Activated naive CD4-positive, alpha-beta T cell treated with anti-CD3 and anti-CD28 coated beads, Interleukin-2, amount 10 ng/mL, durations not matched to agents 7 days and 5 days (primary cell): ENCODE measurements around the gene C1orf174.

Experiments
- CTCF ChIA-PET: fragments of 350-600 bp; sonication (Branson Sonifier 250); formaldehyde crosslinking; loops from one replicate; lab custom pipeline; 2021; ENCODE audit warnings: antibody characterized with exemption; lab: Charles Lee
- DNase-seq: peaks from one replicate; pipeline ENCODE4 v3.0.0-alpha.2; 2020
- H3K27ac Mint-ChIP-seq: one replicate; pipeline ENCODE4 v1.8.0; 2021; ENCODE audit warnings: mild to moderate bottlenecking, moderate library complexity, mixed read lengths
- H3K27me3 Mint-ChIP-seq: one replicate; pipeline ENCODE4 v1.8.0; 2021; ENCODE audit warnings: mild to moderate bottlenecking, mixed read lengths
- H3K36me3 Mint-ChIP-seq: one replicate; pipeline ENCODE4 v1.8.0; 2021; ENCODE audit warnings: mixed read lengths
- H3K4me1 Mint-ChIP-seq: one replicate; pipeline ENCODE4 v1.8.0; 2021; ENCODE audit warnings: mixed read lengths
- H3K4me3 Mint-ChIP-seq: one replicate; pipeline ENCODE4 v1.8.0; 2021; ENCODE audit warnings: mild to moderate bottlenecking, moderate library complexity, mixed read lengths
- H3K9me3 Mint-ChIP-seq: one replicate; pipeline ENCODE4 v1.8.0; 2021; ENCODE audit warnings: mixed read lengths

The C1orf174 gene

GRCh38 chr1:3900969-3901529, 977 bp upstream of the C1orf174 start:
- H3K9me3 Mint-ChIP-seq: peaks cover 12% of the 10 kb centered on the region
- H3K4me1 Mint-ChIP-seq: peaks cover 72% of the 10 kb centered on the region
- H3K4me3 Mint-ChIP-seq: peak overlapping the region; percentile 94
- peaks cover 24% of the 10 kb centered on the region for H3K36me3 Mint-ChIP-seq
- CTCF ChIA-PET: no interaction called here
- DNase-seq: peak; percentile 85
- H3K27me3 Mint-ChIP-seq: no peaks in the 10 kb centered on the region
- peak overlapping the region; percentile 99 for H3K27ac Mint-ChIP-seq

- H3K9me3 Mint-ChIP-seq: peaks cover 12% of the 10 kb centered on the region
- H3K4me3 Mint-ChIP-seq: peak overlapping the region; percentile 94
- CTCF ChIA-PET: interaction anchor here (0.7 to 1.9 kb wide), 4 partner anchors 9 to 132 kb away, joined by 3 to 5 read pairs (median 4); partner anchors contain the start of genes CEP104 and DFFB
- peaks cover 29% of the 10 kb centered on the region for H3K36me3 Mint-ChIP-seq
- DNase-seq: no peak
- peak overlapping the region; percentile 99 for H3K27ac Mint-ChIP-seq
- no peaks in the 10 kb centered on the region for H3K27me3 Mint-ChIP-seq
- peaks cover 64% of the 10 kb centered on the region for H3K4me1 Mint-ChIP-seq
These were observed 320 bp downstream of the C1orf174 start for GRCh38 chr1:3899754-3900149.

GRCh38 chr1:3898994-3899753, 898 bp downstream of the C1orf174 start:
- Mint-ChIP-seq H3K4me1 (peaks cover 60% of the 10 kb centered on the region), H3K27ac (peak overlapping the region; percentile 99), H3K4me3 (peak overlapping the region; percentile 94), H3K9me3 (peaks cover 12% of the 10 kb centered on the region), H3K27me3 (no peaks in the 10 kb centered on the region), H3K36me3 (peaks cover 29% of the 10 kb centered on the region)
- DNase-seq: no peak
- CTCF ChIA-PET: interaction anchor here (1.2 to 1.9 kb wide), 3 partner anchors 8 to 42 kb away, joined by 3 to 5 read pairs (median 5); partner anchors contain the start of genes CEP104 and DFFB

GRCh38 chr1:3898475-3898735, 1.7 kb downstream of the C1orf174 start:
- H3K27ac Mint-ChIP-seq: peak overlapping the region; percentile 99
- peaks cover 29% of the 10 kb centered on the region for H3K36me3 Mint-ChIP-seq
- no peaks in the 10 kb centered on the region for H3K27me3 Mint-ChIP-seq
- CTCF ChIA-PET: interaction anchor here (1.9 kb wide), 1 partner anchor 40 kb away, joined by 5 read pairs; no protein-coding TSS in a partner anchor
- H3K9me3 Mint-ChIP-seq: peaks cover 12% of the 10 kb centered on the region
- peak overlapping the region; percentile 94 for H3K4me3 Mint-ChIP-seq
- H3K4me1 Mint-ChIP-seq: peaks cover 55% of the 10 kb centered on the region
- no peak for DNase-seq

GRCh38 chr1:3896396-3897000, 3.6 kb downstream of the C1orf174 start:
- Mint-ChIP-seq H3K4me3 (no peak overlapping the region), H3K4me1 (peaks cover 37% of the 10 kb centered on the region), H3K27ac (no peak overlapping the region), H3K27me3 (no peaks in the 10 kb centered on the region), H3K9me3 (peaks cover 12% of the 10 kb centered on the region), H3K36me3 (peaks cover 33% of the 10 kb centered on the region)
- CTCF ChIA-PET: interaction anchor here (2.3 kb wide), 1 partner anchor 38 kb away, joined by 6 read pairs; the partner anchor contains the start of gene DFFB
- DNase-seq: no peak

GRCh38 chr1:3895951-3896325, 4.1 kb downstream of the C1orf174 start:
- Mint-ChIP-seq H3K4me3 (no peak overlapping the region), H3K27me3 (no peaks in the 10 kb centered on the region), H3K27ac (no peak overlapping the region), H3K4me1 (peaks cover 38% of the 10 kb centered on the region), H3K9me3 (peaks cover 12% of the 10 kb centered on the region), H3K36me3 (peaks cover 34% of the 10 kb centered on the region)
- CTCF ChIA-PET: interaction anchor here (2.3 kb wide), 1 partner anchor 38 kb away, joined by 6 read pairs; the partner anchor contains the start of gene DFFB
- DNase-seq: no peak

- CTCF ChIA-PET: interaction anchor here (2.3 kb wide), 1 partner anchor 37 kb away, joined by 6 read pairs; the partner anchor contains the start of gene DFFB
- H3K9me3 Mint-ChIP-seq: peaks cover 12% of the 10 kb centered on the region
- H3K36me3 Mint-ChIP-seq: peaks cover 39% of the 10 kb centered on the region
- H3K4me1 Mint-ChIP-seq: peaks cover 38% of the 10 kb centered on the region
- no peak for DNase-seq
- no peak overlapping the region for H3K27ac Mint-ChIP-seq
- no peaks in the 10 kb centered on the region for H3K27me3 Mint-ChIP-seq
- H3K4me3 Mint-ChIP-seq: no peak overlapping the region
These were observed 4.7 kb downstream of the C1orf174 start for GRCh38 chr1:3895279-3895950.

GRCh38 chr1:3894626-3895278, 5.3 kb downstream of the C1orf174 start:
- Mint-ChIP-seq H3K27ac (no peak overlapping the region), H3K4me1 (peaks cover 42% of the 10 kb centered on the region), H3K4me3 (no peak overlapping the region), H3K27me3 (no peaks in the 10 kb centered on the region), H3K9me3 (peaks cover 12% of the 10 kb centered on the region), H3K36me3 (peaks cover 43% of the 10 kb centered on the region)
- no peak for DNase-seq
- CTCF ChIA-PET: interaction anchor here (2.3 kb wide), 1 partner anchor 37 kb away, joined by 6 read pairs; the partner anchor contains the start of gene DFFB

- H3K4me1 Mint-ChIP-seq: peaks cover 30% of the 10 kb centered on the region
- no peaks in the 10 kb centered on the region for H3K27me3 Mint-ChIP-seq
- peaks cover 41% of the 10 kb centered on the region for H3K36me3 Mint-ChIP-seq
- DNase-seq: no peak
- no peak overlapping the region for H3K4me3 Mint-ChIP-seq
- peaks cover 8% of the 10 kb centered on the region for H3K9me3 Mint-ChIP-seq
- H3K27ac Mint-ChIP-seq: no peak overlapping the region
- CTCF ChIA-PET: no interaction called here
These were observed 6.9 kb downstream of the C1orf174 start for GRCh38 chr1:3893190-3893589.

GRCh38 chr1:3892748-3893147, 7.3 kb downstream of the C1orf174 start:
- H3K4me1 Mint-ChIP-seq: peaks cover 29% of the 10 kb centered on the region
- no peaks in the 10 kb centered on the region for H3K27me3 Mint-ChIP-seq
- no peak overlapping the region for H3K4me3 Mint-ChIP-seq
- H3K36me3 Mint-ChIP-seq: peaks cover 40% of the 10 kb centered on the region
- DNase-seq: no peak
- CTCF ChIA-PET: no interaction called here
- H3K9me3 Mint-ChIP-seq: peaks cover 5% of the 10 kb centered on the region
- no peak overlapping the region for H3K27ac Mint-ChIP-seq

- Mint-ChIP-seq H3K4me3 (no peak overlapping the region), H3K27ac (peak overlapping the region; percentile 68), H3K4me1 (peaks cover 21% of the 10 kb centered on the region), H3K27me3 (no peaks in the 10 kb centered on the region), H3K9me3 (no peaks in the 10 kb centered on the region), H3K36me3 (peaks cover 38% of the 10 kb centered on the region)
- CTCF ChIA-PET: interaction anchor here (0.6 kb wide), 1 partner anchor 8 kb away, joined by 3 read pairs; the partner anchor contains the start of gene C1orf174
- no peak for DNase-seq
These were observed 8.7 kb downstream of the C1orf174 start for GRCh38 chr1:3891329-3891865.

GRCh38 chr1:3890389-3891328, 9.4 kb downstream of the C1orf174 start:
- no peak for DNase-seq
- no peak overlapping the region for H3K4me3 Mint-ChIP-seq
- H3K27ac Mint-ChIP-seq: peak overlapping the region; percentile 83
- peaks cover 19% of the 10 kb centered on the region for H3K4me1 Mint-ChIP-seq
- no peaks in the 10 kb centered on the region for H3K9me3 Mint-ChIP-seq
- no peaks in the 10 kb centered on the region for H3K27me3 Mint-ChIP-seq
- CTCF ChIA-PET: interaction anchor here (0.6 kb wide), 1 partner anchor 9 kb away, joined by 3 read pairs; the partner anchor contains the start of gene C1orf174
- H3K36me3 Mint-ChIP-seq: peaks cover 35% of the 10 kb centered on the region
